A673 (cell line): ENCODE results near the gene NKD1.

ENCODE experiments used
- EZH2 ChIP-seq: fragments of 200-600 bp; sonication (generic); IDR thresholded peaks from 2 replicates; pipeline ENCODE4 v1.6.1; 2017; ENCODE audit warnings: borderline replicate concordance, low read depth, mild to moderate bottlenecking, mixed read lengths, antibody characterized with exemption, low read length; ENCODE audit not compliant: poor library complexity, severe bottlenecking
- TF ChIP-seq, protein P1 (sequence below): fragments of 300-800, 200-600 bp; sonication (generic); conservative IDR thresholded peaks from 2 replicates; pipeline ENCODE4 v1.5.1; 2017; ENCODE audit warnings: low read depth, mild to moderate bottlenecking, antibody characterized with exemption, low read length, moderate library complexity, mixed read lengths

DNA sequence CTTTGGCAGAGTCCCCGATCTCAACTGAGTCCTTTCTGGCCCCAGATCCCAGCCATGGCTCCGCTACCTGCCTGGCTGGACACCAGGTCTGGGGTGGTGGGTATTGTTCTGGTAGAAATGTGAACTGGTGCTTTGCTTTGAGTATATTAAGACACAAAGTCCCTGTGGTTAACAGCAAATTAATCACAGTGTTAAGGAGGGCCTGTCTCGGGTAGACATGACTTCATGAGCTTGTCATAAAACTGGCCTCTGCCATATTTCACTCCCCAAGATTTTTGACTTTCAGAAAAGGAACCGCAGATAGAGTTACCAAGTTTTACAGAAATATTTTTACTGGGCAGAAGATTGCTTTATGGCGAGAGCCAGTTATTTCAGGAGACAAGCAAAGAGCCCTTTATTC lies 19.5 kb downstream of the NKD1 start:
- TF ChIP-seq, protein P1, sequence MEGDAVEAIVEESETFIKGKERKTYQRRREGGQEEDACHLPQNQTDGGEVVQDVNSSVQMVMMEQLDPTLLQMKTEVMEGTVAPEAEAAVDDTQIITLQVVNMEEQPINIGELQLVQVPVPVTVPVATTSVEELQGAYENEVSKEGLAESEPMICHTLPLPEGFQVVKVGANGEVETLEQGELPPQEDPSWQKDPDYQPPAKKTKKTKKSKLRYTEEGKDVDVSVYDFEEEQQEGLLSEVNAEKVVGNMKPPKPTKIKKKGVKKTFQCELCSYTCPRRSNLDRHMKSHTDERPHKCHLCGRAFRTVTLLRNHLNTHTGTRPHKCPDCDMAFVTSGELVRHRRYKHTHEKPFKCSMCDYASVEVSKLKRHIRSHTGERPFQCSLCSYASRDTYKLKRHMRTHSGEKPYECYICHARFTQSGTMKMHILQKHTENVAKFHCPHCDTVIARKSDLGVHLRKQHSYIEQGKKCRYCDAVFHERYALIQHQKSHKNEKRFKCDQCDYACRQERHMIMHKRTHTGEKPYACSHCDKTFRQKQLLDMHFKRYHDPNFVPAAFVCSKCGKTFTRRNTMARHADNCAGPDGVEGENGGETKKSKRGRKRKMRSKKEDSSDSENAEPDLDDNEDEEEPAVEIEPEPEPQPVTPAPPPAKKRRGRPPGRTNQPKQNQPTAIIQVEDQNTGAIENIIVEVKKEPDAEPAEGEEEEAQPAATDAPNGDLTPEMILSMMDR, result no peak
- TF ChIP-seq EZH2, result no peak
